ENCODE results near the gene PARD3. TPM values are rescaled to one million over a fixed set of nuclear protein-coding genes. Genes with fewer than 3 reads are reported as not detected.

Gene PARD3
- total and polyA plus RNA-seq, 12 donors, result 17.0 to 93.8 (median 47.3) TPM

- no peak for DNase-seq
- 83 to 85% (median 84%) methylated on average over 6 of the region's 6 CpGs for WGBS, 4 donors
- Histone ChIP-seq H3K27ac (no peak overlapping the region), H3K36me3 (replicated peaks in 1 of 2) (no peaks in the 10 kb centered on the region), H3K27me3 (no peaks in the 10 kb centered on the region), H3K4me3 (no peak overlapping the region), H3K9me3 (replicated peaks in 1 of 3) (no peaks in the 10 kb centered on the region), H3K4me1 (replicated peaks in 1 of 2) (peaks cover 5 to 11% of the 10 kb centered on the region in 2 donors)
- no peak for TF ChIP-seq POLR2A (IDR thresholded peaks at IDR 0.05)
- TF ChIP-seq, protein P1, sequence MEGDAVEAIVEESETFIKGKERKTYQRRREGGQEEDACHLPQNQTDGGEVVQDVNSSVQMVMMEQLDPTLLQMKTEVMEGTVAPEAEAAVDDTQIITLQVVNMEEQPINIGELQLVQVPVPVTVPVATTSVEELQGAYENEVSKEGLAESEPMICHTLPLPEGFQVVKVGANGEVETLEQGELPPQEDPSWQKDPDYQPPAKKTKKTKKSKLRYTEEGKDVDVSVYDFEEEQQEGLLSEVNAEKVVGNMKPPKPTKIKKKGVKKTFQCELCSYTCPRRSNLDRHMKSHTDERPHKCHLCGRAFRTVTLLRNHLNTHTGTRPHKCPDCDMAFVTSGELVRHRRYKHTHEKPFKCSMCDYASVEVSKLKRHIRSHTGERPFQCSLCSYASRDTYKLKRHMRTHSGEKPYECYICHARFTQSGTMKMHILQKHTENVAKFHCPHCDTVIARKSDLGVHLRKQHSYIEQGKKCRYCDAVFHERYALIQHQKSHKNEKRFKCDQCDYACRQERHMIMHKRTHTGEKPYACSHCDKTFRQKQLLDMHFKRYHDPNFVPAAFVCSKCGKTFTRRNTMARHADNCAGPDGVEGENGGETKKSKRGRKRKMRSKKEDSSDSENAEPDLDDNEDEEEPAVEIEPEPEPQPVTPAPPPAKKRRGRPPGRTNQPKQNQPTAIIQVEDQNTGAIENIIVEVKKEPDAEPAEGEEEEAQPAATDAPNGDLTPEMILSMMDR (IDR thresholded peaks at IDR 0.05), result no peak
- intact Hi-C loops (cut with DNase I), result no loop called here
Observed at GRCh38 chr10:34627331-34627730, 187.8 kb downstream of the PARD3 start.

GRCh38 chr10:34626158-34626880 lies 188.8 kb downstream of the PARD3 start:
- Histone ChIP-seq H3K4me3 (no peak overlapping the region), H3K9me3 (replicated peaks in 1 of 3) (no peaks in the 10 kb centered on the region), H3K27me3 (no peaks in the 10 kb centered on the region), H3K4me1 (replicated peaks in 1 of 2) (peaks cover 5 to 11% of the 10 kb centered on the region in 2 donors), H3K27ac (no peak overlapping the region), H3K36me3 (replicated peaks in 1 of 2) (no peaks in the 10 kb centered on the region)
- no peak for TF ChIP-seq POLR2A (IDR thresholded peaks at IDR 0.05)
- TF ChIP-seq, protein P1 (IDR thresholded peaks at IDR 0.05), result no peak
- no peak for DNase-seq
- 76 to 86% (median 85%) methylated on average over 3 of the region's 3 CpGs for WGBS, 4 donors
- intact Hi-C loops (cut with DNase I), result no loop called here

DNA sequence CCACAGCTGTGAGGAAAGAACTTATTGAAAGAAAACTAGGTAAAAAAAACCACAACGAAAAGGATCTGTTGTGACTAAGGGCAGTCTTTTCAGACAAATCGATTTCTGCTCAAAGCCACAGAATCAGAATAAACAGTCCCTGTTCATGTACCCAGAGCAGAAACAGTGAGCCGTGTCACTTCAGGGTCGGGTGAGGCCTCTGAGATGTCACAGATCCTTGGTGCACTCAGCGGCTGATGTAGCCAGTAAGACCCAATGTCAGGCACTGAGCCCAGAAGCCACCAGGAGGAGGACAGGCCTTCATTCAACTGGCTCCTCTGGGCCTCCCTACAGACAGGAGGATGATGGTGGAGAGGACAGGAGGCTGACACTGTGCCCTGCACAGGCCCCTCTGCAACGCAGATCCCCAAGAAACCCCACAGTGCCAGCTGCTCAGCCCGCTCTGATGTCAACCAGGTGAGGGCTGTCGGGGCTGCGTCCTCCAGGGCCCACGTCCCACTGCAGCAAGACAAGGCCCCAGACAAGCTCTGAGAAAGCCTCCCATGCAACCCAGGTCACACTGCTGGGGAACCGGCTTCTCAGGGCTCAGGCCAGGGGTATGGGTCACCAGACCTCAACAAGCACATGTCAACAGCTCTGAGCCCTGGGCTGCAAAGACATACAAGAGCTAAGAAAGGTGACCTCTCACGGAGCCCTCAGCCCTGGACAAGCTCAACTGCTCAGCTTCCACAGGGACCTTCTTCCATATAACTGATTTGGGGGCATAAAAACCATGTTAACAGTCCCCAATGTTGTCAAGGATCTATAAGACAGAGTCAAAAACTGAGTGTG lies 190.6 kb downstream of the PARD3 start:
- 77 to 88% (median 83%) methylated on average over 6 to 12 of the region's 12 CpGs for WGBS, 4 donors
- Histone ChIP-seq H3K4me1 (replicated peaks in 1 of 2) (peaks cover 5 to 11% of the 10 kb centered on the region in 2 donors), H3K27me3 (no peaks in the 10 kb centered on the region), H3K27ac (no peak overlapping the region), H3K36me3 (replicated peaks in 1 of 2) (no peaks in the 10 kb centered on the region), H3K4me3 (no peak overlapping the region), H3K9me3 (replicated peaks in 1 of 3) (no peaks in the 10 kb centered on the region)
- intact Hi-C loops (cut with DNase I), result no loop called here
- DNase-seq, result no peak
- TF ChIP-seq POLR2A (IDR thresholded peaks at IDR 0.05), result no peak
- TF ChIP-seq, protein P1 (IDR thresholded peaks at IDR 0.05), result no peak

- H3K27ac ChIP-seq, result no peak overlapping the region
- DNase-seq, result no peak
- intact Hi-C loops (cut with DNase I), result no loop called here
- H3K4me3 ChIP-seq, result no peak overlapping the region
- no peaks in the 10 kb centered on the region for H3K27me3 ChIP-seq
- WGBS, 4 donors, result 95 to 100% (median 97%) methylated on average over 4 of the region's 4 CpGs
- no peaks in the 10 kb centered on the region for H3K9me3 ChIP-seq (replicated peaks in 1 of 3)
- TF ChIP-seq, protein P1 (IDR thresholded peaks at IDR 0.05), result no peak
- TF ChIP-seq POLR2A (IDR thresholded peaks at IDR 0.05), result no peak
- H3K4me1 ChIP-seq (replicated peaks in 1 of 2), result peaks cover 1 to 2% of the 10 kb centered on the region in 2 donors
- H3K36me3 ChIP-seq (replicated peaks in 1 of 2), result no peaks in the 10 kb centered on the region
Observed at GRCh38 chr10:34622945-34623344, 192.2 kb downstream of the PARD3 start.
